ENCODE data around the gene PANK4.

DNA sequence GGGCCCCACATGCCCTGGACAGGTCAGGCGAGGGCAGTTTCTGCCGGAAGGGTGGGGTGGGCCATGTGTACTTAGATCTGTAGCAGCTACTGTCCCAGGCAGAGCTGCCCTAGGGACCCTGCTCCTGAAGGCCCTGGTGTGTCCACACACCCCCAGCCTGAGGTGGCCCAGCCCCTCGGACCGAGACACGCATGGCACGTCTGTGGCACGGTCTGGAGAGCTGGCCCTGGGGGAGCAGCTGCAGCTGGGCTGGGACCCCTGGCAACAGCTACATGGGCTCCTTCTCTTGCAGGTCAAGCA lies 24.6 kb downstream of the PANK4 start:
- TF ChIP-seq, protein P1, sequence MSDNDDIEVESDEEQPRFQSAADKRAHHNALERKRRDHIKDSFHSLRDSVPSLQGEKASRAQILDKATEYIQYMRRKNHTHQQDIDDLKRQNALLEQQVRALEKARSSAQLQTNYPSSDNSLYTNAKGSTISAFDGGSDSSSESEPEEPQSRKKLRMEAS (IDR thresholded peaks at IDR 0.05) = no peak
- TF ChIP-seq CEBPB (IDR thresholded peaks at IDR 0.05) (no peak), YY1 (IDR thresholded peaks at IDR 0.05; ENCODE audit: low read depth) (no peak), EP300 (IDR thresholded peaks at IDR 0.05; ENCODE audit: borderline replicate concordance) (no peak)
